Activated CD4-positive, alpha-beta T cell treated with anti-CD3 and anti-CD28 coated beads, Interleukin-2, amount 10 ng/mL, durations not matched to agents 7 days and 5 days (primary cell): Measurements from ENCODE around the gene ZNRF2. TPM values are rescaled to one million over a fixed set of nuclear protein-coding genes. Genes with fewer than 3 reads are reported as not detected.
A peak's percentile ranks its signal among the peaks of the same experiment; 100 is the strongest.

Experiments used
- CTCF ChIA-PET: fragments of 350-600 bp; sonication (Branson Sonifier 250); formaldehyde crosslinking; loops from one replicate; lab custom pipeline; 2021; ENCODE audit warnings: antibody characterized with exemption; lab: Charles Lee
- POLR2A ChIA-PET: fragments of 350-600 bp; sonication (Branson Sonifier 250); formaldehyde crosslinking; loops from one replicate; lab custom pipeline; 2021; ENCODE audit warnings: antibody characterized with exemption; lab: Charles Lee
- DNase-seq: peaks from one replicate; pipeline ENCODE4 v3.0.0-alpha.2; 2020
- H3K27ac Mint-ChIP-seq: one replicate; pipeline ENCODE4 v1.8.0; 2021; ENCODE audit warnings: mild to moderate bottlenecking, moderate library complexity, mixed read lengths
- H3K27me3 Mint-ChIP-seq: one replicate; pipeline ENCODE4 v1.8.0; 2021; ENCODE audit warnings: mixed read lengths
- H3K36me3 Mint-ChIP-seq: one replicate; pipeline ENCODE4 v1.8.0; 2021; ENCODE audit warnings: low read depth, mixed read lengths
- H3K4me1 Mint-ChIP-seq: one replicate; pipeline ENCODE4 v1.8.0; 2021; ENCODE audit warnings: mixed read lengths
- H3K4me3 Mint-ChIP-seq: one replicate; pipeline ENCODE4 v1.8.0; 2021; ENCODE audit warnings: mild to moderate bottlenecking, moderate library complexity, mixed read lengths
- H3K9me3 Mint-ChIP-seq: one replicate; pipeline ENCODE4 v1.8.0; 2021; ENCODE audit warnings: mixed read lengths
- total RNA-seq, 2 experiments: library from RNA; stranded (reverse); gene quantifications; one replicate each; pipeline ENCODE4 v1.2.3, GENCODE V29; 2021

Gene ZNRF2
- total RNA-seq: 10 to 100 TPM; 16.8 to 18.5 TPM

DNA sequence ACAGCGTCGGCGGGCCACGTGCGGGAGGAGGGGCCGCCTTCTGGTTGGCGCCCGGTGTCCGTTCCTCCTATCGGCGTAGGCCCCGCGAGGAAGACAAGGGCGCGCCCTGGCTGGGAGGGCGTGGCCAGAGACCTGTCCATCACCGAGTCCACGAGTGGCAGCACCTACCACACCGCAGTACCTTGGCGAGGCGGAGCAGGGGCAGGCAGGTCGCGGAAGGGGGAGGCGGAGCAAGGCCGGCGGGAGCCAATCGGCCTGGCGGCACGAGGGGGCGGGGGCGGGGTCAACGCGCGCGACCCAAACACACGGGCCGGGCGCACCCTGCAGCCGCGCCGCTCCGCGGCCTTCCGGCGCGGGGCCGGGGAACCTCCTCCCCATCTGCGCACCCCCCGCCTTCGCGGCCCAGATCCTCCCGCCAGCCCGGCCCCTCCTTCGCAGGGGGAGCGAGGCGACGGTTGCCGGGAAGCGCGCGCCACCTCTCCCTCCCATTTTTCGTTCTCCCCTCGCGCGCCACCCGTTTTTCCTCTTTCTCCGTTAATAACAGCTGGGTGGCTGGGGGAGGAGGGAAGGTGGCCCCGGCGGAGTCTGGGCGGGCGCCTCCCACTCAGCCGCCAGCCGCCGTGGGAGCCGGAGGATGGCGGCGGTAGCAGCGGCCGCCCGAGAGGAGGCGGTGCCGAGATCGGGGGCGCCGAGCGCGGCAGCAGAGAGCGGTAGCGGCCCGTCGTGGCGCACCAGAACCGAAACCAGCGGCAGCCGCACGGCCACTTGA, at the start of gene ZNRF2:
Gene ZNRF2 (plus strand): TSS at position 300 of the 769 bp plus-strand sequence. CDS start 761 bp downstream, outside the sequence.
- peak within 1 kb of the TSS; percentile 92 for H3K27ac Mint-ChIP-seq
- H3K9me3 Mint-ChIP-seq: no peaks in the 10 kb centered on the region
- peak within 1 kb of the TSS; percentile 77 for H3K4me3 Mint-ChIP-seq
- DNase-seq: peak; percentile 99
- H3K4me1 Mint-ChIP-seq: peaks cover 43% of the 10 kb centered on the region
- H3K36me3 Mint-ChIP-seq: peaks cover 27% of the 10 kb centered on the region
- peaks cover 3% of the 10 kb centered on the region for H3K27me3 Mint-ChIP-seq
- CTCF ChIA-PET: interaction anchor here (1.4 kb wide), 1 partner anchor 62 kb away, joined by 3 read pairs; no protein-coding TSS in a partner anchor
- POLR2A ChIA-PET: interaction anchor here (0.6 to 1.2 kb wide), 2 partner anchors 18 to 38 kb away, joined by 3 to 5 read pairs; no protein-coding TSS in a partner anchor

DNA sequence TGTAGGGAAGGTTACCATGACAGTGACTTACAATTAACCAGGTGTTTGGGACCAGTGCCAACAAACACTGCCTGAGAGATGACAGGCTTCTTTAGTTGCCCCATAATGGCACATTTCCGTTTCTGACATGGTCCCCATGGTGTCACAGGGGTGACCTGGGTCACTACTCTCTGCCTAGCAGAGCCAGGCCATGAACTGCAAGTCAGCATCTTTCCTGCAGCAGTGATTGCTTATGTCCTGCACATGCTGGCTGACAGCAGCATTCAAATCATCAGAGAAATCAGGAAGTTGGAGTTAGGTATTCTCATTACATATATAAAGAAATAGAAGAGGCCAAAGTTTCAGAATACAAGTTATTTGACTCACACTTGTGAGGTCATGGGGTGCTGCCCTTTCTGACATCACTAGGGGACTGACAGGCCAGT, 47.1 kb upstream of the ZNRF2 start:
- CTCF ChIA-PET: interaction anchor here (0.7 kb wide), 1 partner anchor 9 kb away, joined by 6 read pairs; no protein-coding TSS in a partner anchor

DNA sequence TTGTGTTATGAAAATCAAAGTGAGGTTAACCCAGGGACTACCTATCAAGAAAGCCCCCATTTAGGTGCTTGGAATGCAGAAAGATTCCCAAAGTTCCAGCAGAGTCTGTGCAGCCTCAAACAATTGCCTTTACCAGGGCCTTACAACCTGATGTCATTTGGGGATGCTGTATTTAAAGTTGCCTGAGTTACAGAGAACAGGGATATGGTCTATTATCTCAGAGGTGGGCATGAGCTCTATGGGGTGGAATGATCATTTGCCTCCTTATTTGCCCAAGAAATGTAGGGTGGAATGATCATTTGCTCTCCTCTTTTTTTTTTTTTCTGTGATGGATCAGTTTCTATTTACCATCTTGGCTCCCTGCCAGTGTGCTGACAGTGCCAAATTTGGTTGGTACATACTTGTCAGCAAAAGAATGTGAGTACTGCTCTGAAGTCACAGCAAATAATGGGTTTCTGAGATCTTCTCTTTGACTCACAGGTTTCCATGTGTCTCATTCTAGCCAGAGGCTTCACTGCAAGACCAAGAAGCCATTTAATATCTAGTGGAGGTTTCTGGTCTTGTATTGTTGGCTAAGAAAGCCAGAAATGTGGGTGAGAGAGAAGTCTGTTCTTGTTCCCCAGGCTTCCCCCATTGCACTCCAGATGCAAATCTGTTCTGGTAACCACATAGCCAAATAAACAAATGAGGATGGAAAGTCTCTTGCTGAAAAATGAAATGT, 45.5 kb upstream of the ZNRF2 start:
- H3K9me3 Mint-ChIP-seq: no peaks in the 10 kb centered on the region
- peaks cover 3% of the 10 kb centered on the region for H3K4me1 Mint-ChIP-seq
- H3K27me3 Mint-ChIP-seq: peaks cover 11% of the 10 kb centered on the region
- no peaks in the 10 kb centered on the region for H3K36me3 Mint-ChIP-seq
- H3K27ac Mint-ChIP-seq: no peak overlapping the region
- ChIA-PET CTCF (interaction anchor here (1.4 kb wide), 1 partner anchor 15 kb away, joined by 4 read pairs; no protein-coding TSS in a partner anchor), POLR2A (no interaction called here)
- DNase-seq: no peak
- H3K4me3 Mint-ChIP-seq: no peak overlapping the region

More for the DNA sequence above, 47.1 kb upstream of the ZNRF2 start:
- POLR2A ChIA-PET: no interaction called here
- no peaks in the 10 kb centered on the region for H3K36me3 Mint-ChIP-seq
- no peak for DNase-seq
- H3K4me3 Mint-ChIP-seq: no peak overlapping the region
- H3K27me3 Mint-ChIP-seq: peaks cover 11% of the 10 kb centered on the region
- no peak overlapping the region for H3K27ac Mint-ChIP-seq
- H3K4me1 Mint-ChIP-seq: peaks cover 3% of the 10 kb centered on the region
- H3K9me3 Mint-ChIP-seq: no peaks in the 10 kb centered on the region

DNA sequence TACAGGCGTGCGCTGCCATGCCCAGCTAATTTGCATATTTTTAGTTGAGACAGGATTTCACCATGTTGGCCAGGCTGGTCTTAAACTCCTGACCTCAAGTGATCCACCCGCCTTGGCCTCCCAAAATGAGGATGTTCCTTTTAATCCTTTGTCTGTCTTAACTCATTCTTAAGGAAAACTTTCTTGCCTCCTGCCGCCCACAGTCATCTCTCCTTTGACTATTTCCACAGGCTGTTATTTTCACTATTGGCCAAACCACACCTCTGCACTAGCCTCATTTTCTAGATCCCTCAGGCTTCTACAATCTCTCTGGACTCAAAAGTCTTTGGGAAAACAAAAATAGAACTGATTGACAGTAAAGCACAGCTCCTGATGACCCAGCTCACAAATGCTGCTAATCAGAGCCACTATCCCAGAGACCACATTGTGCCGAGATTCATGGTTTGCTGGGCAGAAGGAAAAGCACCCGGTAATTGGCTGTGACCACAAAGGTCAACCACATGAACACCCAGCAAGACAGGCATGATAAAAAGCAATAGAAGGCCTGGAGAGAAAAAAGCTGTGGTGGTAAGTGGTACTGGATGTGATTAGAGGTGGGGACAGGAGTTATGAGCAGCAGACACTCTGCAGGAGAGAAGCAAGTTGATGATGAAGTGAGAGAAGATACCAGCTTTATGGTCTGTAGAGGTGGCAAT, 44.1 kb upstream of the ZNRF2 start:
- DNase-seq: no peak
- CTCF ChIA-PET: interaction anchor here (1.1 to 1.8 kb wide), 2 partner anchors 13 to 16 kb away, joined by 3 to 5 read pairs; no protein-coding TSS in a partner anchor
- Mint-ChIP-seq H3K4me1 (peaks cover 3% of the 10 kb centered on the region), H3K9me3 (no peaks in the 10 kb centered on the region), H3K4me3 (no peak overlapping the region), H3K27me3 (peaks cover 11% of the 10 kb centered on the region), H3K36me3 (no peaks in the 10 kb centered on the region), H3K27ac (no peak overlapping the region)
- POLR2A ChIA-PET: no interaction called here

DNA sequence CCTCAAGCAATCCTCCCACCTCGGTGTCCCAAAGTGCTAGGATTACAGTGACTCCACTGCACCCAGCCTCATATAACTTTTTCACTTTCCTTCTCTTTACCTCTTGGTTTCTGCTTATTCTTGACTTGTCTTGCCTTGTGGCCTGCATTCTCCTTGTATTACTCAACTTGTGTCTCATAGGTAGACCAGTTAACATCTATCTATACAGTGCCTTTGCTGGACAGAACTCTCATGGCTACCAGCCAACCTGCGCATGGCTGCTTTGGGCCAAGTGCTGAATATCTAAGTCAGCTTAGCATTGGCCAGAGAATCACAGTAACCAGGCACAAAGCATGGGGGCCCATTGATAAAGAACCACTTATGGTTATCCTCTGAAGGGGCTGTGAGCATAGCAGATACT, 42.6 kb upstream of the ZNRF2 start:
- peaks cover 11% of the 10 kb centered on the region for H3K27me3 Mint-ChIP-seq
- ChIA-PET POLR2A (no interaction called here), CTCF (no interaction called here)
- no peak for DNase-seq
- no peak overlapping the region for H3K4me3 Mint-ChIP-seq
- H3K4me1 Mint-ChIP-seq: peaks cover 3% of the 10 kb centered on the region
- no peaks in the 10 kb centered on the region for H3K9me3 Mint-ChIP-seq
- H3K36me3 Mint-ChIP-seq: no peaks in the 10 kb centered on the region
- H3K27ac Mint-ChIP-seq: no peak overlapping the region

DNA sequence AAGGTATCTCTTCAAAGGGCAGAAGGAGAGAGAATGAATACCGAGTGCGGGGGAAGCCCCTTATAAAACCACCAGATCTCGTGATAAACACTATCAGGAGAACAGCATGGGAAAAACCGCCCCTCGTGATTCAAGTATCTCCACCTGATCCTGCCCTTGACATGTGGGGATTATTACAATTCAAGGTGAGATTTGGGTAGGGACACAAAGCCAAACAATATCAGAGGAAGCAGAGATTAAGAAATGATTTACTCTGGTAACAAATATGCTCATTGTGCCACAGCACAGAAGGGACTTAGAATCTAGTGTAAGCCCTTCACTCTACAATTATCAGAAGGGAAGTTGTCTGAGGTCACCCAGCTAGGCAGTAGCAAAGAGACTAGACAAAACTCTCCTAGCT, 40.1 kb upstream of the ZNRF2 start:
- POLR2A ChIA-PET: no interaction called here
- DNase-seq: no peak
- Mint-ChIP-seq H3K36me3 (no peaks in the 10 kb centered on the region), H3K27ac (no peak overlapping the region), H3K9me3 (no peaks in the 10 kb centered on the region), H3K27me3 (peaks cover 10% of the 10 kb centered on the region), H3K4me3 (no peak overlapping the region), H3K4me1 (peaks cover 5% of the 10 kb centered on the region)
- CTCF ChIA-PET: interaction anchor here (0.6 kb wide), 1 partner anchor 101 kb away, joined by 3 read pairs; no protein-coding TSS in a partner anchor

DNA sequence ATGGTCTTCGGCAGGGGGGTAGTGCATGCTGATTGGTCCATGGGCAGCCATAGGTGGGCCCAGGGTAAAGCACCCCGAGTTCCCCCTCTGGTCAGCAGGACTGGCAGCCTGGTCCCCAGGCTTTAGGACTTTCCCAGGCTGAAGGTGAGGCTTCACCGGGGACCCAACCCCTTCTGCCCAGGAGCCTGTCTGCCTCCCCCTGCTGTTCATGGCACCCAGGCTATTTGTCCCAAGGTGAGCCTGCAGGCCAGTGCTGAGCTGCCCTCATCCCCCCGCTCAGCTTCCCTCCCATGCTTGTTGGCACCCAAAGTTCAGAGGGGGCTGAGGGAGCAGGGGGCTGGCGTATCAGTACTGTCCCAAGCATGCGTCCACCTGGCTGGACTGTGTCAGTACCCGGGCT, 38.5 kb upstream of the ZNRF2 start:
- Mint-ChIP-seq H3K27ac (no peak overlapping the region), H3K4me1 (peaks cover 12% of the 10 kb centered on the region), H3K9me3 (no peaks in the 10 kb centered on the region), H3K4me3 (no peak overlapping the region), H3K36me3 (no peaks in the 10 kb centered on the region), H3K27me3 (peaks cover 4% of the 10 kb centered on the region)
- POLR2A ChIA-PET: no interaction called here
- CTCF ChIA-PET: no interaction called here
- DNase-seq: no peak

DNA sequence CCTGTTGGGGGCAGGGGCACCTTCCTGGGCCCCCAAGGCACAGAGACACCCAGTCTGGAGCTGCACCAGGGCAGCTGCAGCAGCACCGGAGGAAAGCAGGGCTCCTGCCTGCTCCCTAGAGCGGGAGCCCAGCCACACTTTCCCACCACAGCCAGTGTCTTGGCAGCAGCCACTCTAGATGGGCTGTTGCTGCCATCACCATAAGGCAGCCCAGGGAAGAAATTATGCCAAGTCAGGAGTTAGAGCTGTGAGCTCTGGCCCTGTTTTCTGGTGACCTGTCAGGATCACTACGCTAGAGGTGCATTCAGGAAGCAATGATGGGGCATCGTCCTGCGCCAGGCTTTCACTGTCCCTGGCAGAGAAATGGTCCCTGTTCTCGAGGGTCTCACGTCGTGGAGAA, 38.0 kb upstream of the ZNRF2 start:
- H3K27me3 Mint-ChIP-seq: peaks cover 2% of the 10 kb centered on the region
- no peak overlapping the region for H3K27ac Mint-ChIP-seq
- H3K4me3 Mint-ChIP-seq: no peak overlapping the region
- H3K9me3 Mint-ChIP-seq: no peaks in the 10 kb centered on the region
- peaks cover 12% of the 10 kb centered on the region for H3K4me1 Mint-ChIP-seq
- no peak for DNase-seq
- CTCF ChIA-PET: no interaction called here
- H3K36me3 Mint-ChIP-seq: no peaks in the 10 kb centered on the region
- POLR2A ChIA-PET: no interaction called here

DNA sequence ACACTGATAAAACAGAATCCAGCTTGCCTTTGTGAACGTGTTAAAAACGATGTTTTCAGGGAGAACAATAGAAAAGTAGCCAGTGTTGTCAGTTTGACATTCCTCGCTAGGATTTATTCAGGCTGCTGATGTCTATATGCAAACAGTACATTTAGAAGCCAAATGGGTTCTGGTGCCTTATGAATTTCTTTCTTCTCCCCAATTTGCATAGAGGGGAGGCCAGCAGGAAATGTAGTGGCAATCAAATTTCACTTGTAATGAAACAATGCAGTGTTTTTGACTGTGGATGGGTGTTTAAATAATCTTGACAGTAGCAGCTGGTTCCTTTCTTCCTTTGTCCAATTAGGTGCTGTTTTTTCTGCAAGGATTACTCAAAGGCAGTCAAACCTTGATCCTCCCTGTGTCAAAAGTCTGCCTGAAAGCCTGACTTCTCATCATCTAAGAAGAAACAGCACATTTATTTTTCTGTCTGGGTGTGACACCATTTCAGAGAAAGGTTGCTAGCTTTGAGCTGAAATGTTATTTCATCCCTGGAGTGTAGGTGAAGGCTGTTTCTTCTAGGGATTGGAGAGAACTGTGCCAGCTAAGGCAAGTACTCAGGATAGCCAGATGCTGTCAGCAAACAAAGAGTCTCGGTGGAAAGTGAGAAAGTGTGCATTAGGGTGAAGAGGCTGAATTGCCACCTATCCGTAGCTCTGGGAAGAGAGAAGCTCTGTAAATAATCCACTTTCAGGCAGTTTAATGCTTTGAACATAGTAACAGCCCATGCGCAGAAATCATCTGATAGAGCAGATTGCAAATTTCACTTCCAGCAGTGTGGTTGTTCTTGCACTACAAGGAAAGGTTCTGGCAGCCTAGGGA, 36.6 kb upstream of the ZNRF2 start:
- Mint-ChIP-seq H3K27ac (no peak overlapping the region), H3K27me3 (no peaks in the 10 kb centered on the region), H3K4me3 (no peak overlapping the region), H3K4me1 (peaks cover 14% of the 10 kb centered on the region), H3K9me3 (no peaks in the 10 kb centered on the region), H3K36me3 (no peaks in the 10 kb centered on the region)
- ChIA-PET CTCF (no interaction called here), POLR2A (no interaction called here)
- DNase-seq: no peak

DNA sequence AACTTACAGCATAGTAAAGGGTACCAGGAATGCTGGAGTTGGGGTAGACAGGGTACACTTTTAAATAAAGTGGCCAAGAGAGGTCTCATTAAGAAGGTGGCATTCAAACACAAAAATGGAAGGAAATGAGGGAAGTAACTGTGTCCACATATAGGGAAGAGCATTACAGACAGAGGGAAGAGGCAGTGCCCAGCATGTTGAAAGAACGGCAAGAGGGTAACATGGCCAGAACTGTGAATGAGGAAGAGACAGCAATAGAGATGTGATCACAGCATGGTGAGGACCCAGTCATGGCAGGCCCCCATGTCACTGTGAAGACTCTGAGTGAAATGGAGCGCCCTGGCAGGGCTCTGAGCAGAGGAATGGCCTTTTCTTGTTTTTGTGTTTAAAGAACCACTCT, 35.1 kb upstream of the ZNRF2 start:
- no peak overlapping the region for H3K4me3 Mint-ChIP-seq
- H3K27ac Mint-ChIP-seq: no peak overlapping the region
- no peaks in the 10 kb centered on the region for H3K9me3 Mint-ChIP-seq
- no peaks in the 10 kb centered on the region for H3K36me3 Mint-ChIP-seq
- DNase-seq: no peak
- POLR2A ChIA-PET: no interaction called here
- no peaks in the 10 kb centered on the region for H3K27me3 Mint-ChIP-seq
- peaks cover 20% of the 10 kb centered on the region for H3K4me1 Mint-ChIP-seq
- CTCF ChIA-PET: interaction anchor here (0.6 kb wide), 1 partner anchor 9 kb away, joined by 3 read pairs; no protein-coding TSS in a partner anchor

DNA sequence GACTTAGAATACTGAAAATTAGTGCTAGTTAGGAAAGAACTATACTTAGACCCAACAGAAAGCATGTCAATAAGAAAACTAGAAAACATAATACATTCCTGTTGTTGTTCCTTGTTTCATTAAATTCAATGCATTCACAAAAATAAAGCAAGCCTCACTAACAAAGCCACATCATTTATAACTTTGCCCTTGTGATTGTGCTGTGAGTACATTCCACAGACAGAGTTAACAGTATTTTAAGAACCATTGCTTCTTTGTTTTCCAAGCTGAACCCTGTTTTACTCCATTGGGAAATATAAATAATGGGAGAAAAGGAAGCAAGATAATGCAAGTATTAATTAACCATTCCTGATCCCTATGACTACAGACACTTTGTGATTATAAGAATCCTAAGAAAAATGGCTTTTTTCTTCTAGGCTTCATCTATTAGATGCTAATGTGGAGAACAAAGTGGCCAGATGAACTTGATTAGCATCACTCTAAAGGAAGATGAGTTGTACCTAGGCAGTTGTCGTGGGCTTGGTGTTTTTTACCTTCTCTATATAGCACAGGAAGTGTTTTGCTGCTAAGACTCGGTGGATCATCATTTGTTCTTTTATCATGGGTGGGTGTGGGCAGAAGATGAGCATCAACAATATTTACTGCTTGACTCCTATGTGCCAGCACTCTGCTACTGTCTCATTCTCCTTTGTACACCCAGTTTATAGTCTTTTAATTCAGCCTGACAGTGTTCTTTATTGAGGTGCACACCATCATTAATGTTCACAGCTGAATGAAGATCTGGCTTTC, 34.2 kb upstream of the ZNRF2 start:
- no peaks in the 10 kb centered on the region for H3K27me3 Mint-ChIP-seq
- ChIA-PET POLR2A (no interaction called here), CTCF (no interaction called here)
- no peak overlapping the region for H3K27ac Mint-ChIP-seq
- DNase-seq: no peak
- H3K4me3 Mint-ChIP-seq: no peak overlapping the region
- H3K36me3 Mint-ChIP-seq: no peaks in the 10 kb centered on the region
- no peaks in the 10 kb centered on the region for H3K9me3 Mint-ChIP-seq
- H3K4me1 Mint-ChIP-seq: peaks cover 20% of the 10 kb centered on the region
